A549 (cell line): ENCODE measurements around the gene PRRG2. TPM values are rescaled to one million over a fixed set of nuclear protein-coding genes. Genes with fewer than 3 reads are reported as not detected.

Experiments
- ATAC-seq, 2 experiments: fragments of 200-7000 bp in 1 of 2; fragments of >200 bp in 1 of 2; cut with Nextera tagmentation in 1 of 2; cut with Tn5 transposase in 1 of 2; 3 replicates each; pipeline versions ENCODE4 v1.8.0 to v1.9.1; 2018 to 2020; ENCODE audit warnings: mild to moderate bottlenecking in 1 of 2, moderate library complexity in 1 of 2
- CTCF ChIA-PET: fragments of 300-600 bp; sonication (Branson Sonifier 250); formaldehyde crosslinking; extraction: SDS; loops from one replicate; lab custom pipeline; 2021; ENCODE audit warnings: antibody characterized with exemption, inconsistent platforms; lab: Yijun Ruan, JAX
- POLR2A ChIA-PET: fragments of 350-600 bp; formaldehyde crosslinking; extraction: SDS; loops from one replicate; lab custom pipeline; 2021; ENCODE audit warnings: antibody characterized with exemption, inconsistent platforms; lab: Yijun Ruan, JAX
- DNase-seq, 2 experiments: peaks; one replicate each; pipeline versions ENCODE4 v3.0.0 to v3.0.0-alpha.2; 2011 to 2016; ENCODE audit warnings: low read depth in 1 of 2, low spot score in 1 of 2
- FAIRE-seq: peaks from 2 replicates; lab custom pipeline; 2011; peaks lifted over from hg19 to GRCh38; lab: Jason Lieb, UNC
- H3K27ac ChIP-seq, 2 experiments: fragments of >200 bp; sonication (Bioruptor Twin); formaldehyde crosslinking; 3 replicates each; pipeline ENCODE4 v1.5.1; 2016 to 2017
- H3K4me1 ChIP-seq: fragments of >200 bp; sonication (Bioruptor Twin); formaldehyde crosslinking; 3 replicates; pipeline ENCODE4 v1.6.1; 2016
- H3K4me2 ChIP-seq: fragments of >200 bp; sonication (Bioruptor Twin); formaldehyde crosslinking; 3 replicates; pipeline ENCODE4 v1.6.1; 2016
- H3K4me3 ChIP-seq: fragments of >200 bp; sonication (Bioruptor Twin); formaldehyde crosslinking; 3 replicates; pipeline ENCODE4 v1.5.1; 2016
- H3K9me3 ChIP-seq: fragments of >200 bp; sonication (Bioruptor Twin); formaldehyde crosslinking; 3 replicates; pipeline ENCODE4 v1.6.1; 2016
- BHLHE40 ChIP-seq: IDR thresholded peaks from 2 replicates; pipeline ENCODE4 v1.6.1; 2012; ENCODE audit warnings: low read depth, low read length, inconsistent platforms
- CHD2 ChIP-seq: fragments of 150-350 bp; IDR thresholded peaks from 2 replicates; pipeline ENCODE4 v1.6.1; 2014; ENCODE audit warnings: low read length; ENCODE audit not compliant: partially characterized antibody
- CHD4 ChIP-seq: fragments of 200-600 bp; sonication (generic); IDR thresholded peaks from 2 replicates; pipeline ENCODE4 v1.6.1; 2016; ENCODE audit warnings: antibody characterized with exemption, mild to moderate bottlenecking, borderline replicate concordance
- ESRRA ChIP-seq: fragments of 150-350 bp; IDR thresholded peaks from 2 replicates; pipeline ENCODE4 v1.6.1; 2014; ENCODE audit warnings: mild to moderate bottlenecking, low read length, borderline replicate concordance
- FOSL2 ChIP-seq, 2 experiments: fragments of 450-650 bp in 1 of 2; fragments of >200 bp in 1 of 2; sonication (Bioruptor Twin) in 1 of 2; formaldehyde crosslinking; IDR thresholded peaks; 2 replicates each; pipeline versions ENCODE4 v1.5.0 to v1.6.1; 2016 to 2020; ENCODE audit warnings: mild to moderate bottlenecking in 1 of 2, moderate library complexity in 1 of 2
- HDAC2 ChIP-seq: fragments of 200-600 bp; sonication (generic); IDR thresholded peaks from 2 replicates; pipeline ENCODE4 v1.6.1; 2016
- HEYL ChIP-seq: fragments of 250-450 bp; sonication (Bioruptor Pico); IDR thresholded peaks from 2 replicates; pipeline ENCODE4 v1.8.0; 2021; ENCODE audit warnings: mild to moderate bottlenecking, moderate library complexity
- JUNB ChIP-seq: fragments of >200 bp; sonication (Bioruptor Twin); formaldehyde crosslinking; IDR thresholded peaks from 2 replicates; pipeline ENCODE4 v1.6.1; 2016
- KDM1A ChIP-seq: fragments of 200-600 bp; sonication (generic); IDR thresholded peaks from 2 replicates; pipeline ENCODE4 v1.6.1; 2016; ENCODE audit warnings: low read depth, mild to moderate bottlenecking
- KDM5A ChIP-seq: fragments of 200-600 bp; sonication (generic); IDR thresholded peaks from 2 replicates; pipeline ENCODE4 v1.6.1; 2016; ENCODE audit warnings: antibody characterized with exemption, mild to moderate bottlenecking
- MAFK ChIP-seq: fragments of 450-650 bp; IDR thresholded peaks from 2 replicates; pipeline ENCODE4 v1.6.1; 2014; ENCODE audit not compliant: partially characterized antibody
- NFE2L2 ChIP-seq: fragments of 150-350 bp; conservative IDR thresholded peaks from 2 replicates; pipeline ENCODE4 v1.6.1; 2014; ENCODE audit warnings: low read length
- RCOR1 ChIP-seq: fragments of 150-350 bp; IDR thresholded peaks from 2 replicates; pipeline ENCODE4 v1.6.1; 2014; ENCODE audit warnings: antibody characterized with exemption, low read length, low read depth
- TP53 ChIP-seq: fragments of 250-450 bp; sonication (Bioruptor Pico); IDR thresholded peaks from 2 replicates; pipeline ENCODE4 v1.5.0; 2021; ENCODE audit warnings: mild to moderate bottlenecking, moderate library complexity
- WGBS: methylation state at CpG from one replicate; pipeline ENCODE4 v1.1.6; 2017; ENCODE audit errors: missing lambda C conversion rate; 5-methylcytosine and 5-hydroxymethylcytosine counted together
- polyA plus RNA-seq, 4 experiments: library from polyadenylated mRNA; depleted of rRNA in 3 of 4; stranded (reverse); fragments of >200 nt; fragmentation: RNase III in 1 of 4; extraction: RNeasy Plus Mini Kit Qiagen cat#74134 plus additional on column Dnase treatment in 1 of 4; gene quantifications; 2 replicates in 3 of 4; 3 replicates in 1 of 4; pipeline ENCODE4 v1.2.3, GENCODE V29; 2011 to 2017
- TF ChIP-seq, protein P1 (sequence below): fragments of 200-600 bp; sonication (generic); IDR thresholded peaks from 2 replicates; pipeline ENCODE4 v1.6.1; 2016; ENCODE audit warnings: antibody characterized with exemption, mild to moderate bottlenecking, moderate library complexity
- TF ChIP-seq, protein P2 (sequence below): fragments of 250-450 bp; sonication (Bioruptor Pico); IDR thresholded peaks from 2 replicates; pipeline ENCODE4 v1.5.0; 2021; ENCODE audit warnings: mild to moderate bottlenecking, moderate library complexity, borderline replicate concordance
- TF ChIP-seq, protein P3 (sequence below): IDR thresholded peaks from 2 replicates; pipeline ENCODE4 v1.6.1; 2012

PRRG2 gene
- polyA plus RNA-seq, 2 of the 4 experiments (the other 2 are of a cell fraction): 0.53 to 1.0 TPM

DNA sequence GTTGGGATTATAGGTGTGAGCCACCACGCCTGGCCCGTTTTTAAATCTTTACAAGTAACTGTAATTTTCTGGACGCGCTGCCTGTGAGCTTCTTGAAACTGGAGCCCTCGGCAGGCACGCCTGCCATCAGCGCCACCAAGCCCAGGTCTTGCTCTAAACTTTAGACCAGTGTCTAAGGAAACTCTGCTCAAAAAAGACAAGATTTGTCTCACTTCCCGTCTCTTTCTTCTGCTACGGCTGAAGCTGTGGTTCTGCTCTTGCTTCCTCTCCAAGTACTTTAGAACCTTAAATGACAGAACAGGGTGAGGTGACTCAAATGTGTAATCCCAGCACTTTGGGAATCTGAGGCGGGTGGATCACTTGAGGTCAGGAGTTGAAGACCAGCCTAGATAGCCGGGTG, 28.4 kb upstream of the PRRG2 start:
- 94% methylated on average over 11 of the region's 11 CpGs for WGBS
- ChIA-PET POLR2A (no interaction called here), CTCF (interaction anchor here (0.6 to 19.1 kb wide), 5 partner anchors 9 to 85 kb away, joined by 3 to 426 read pairs (median 8); partner anchors contain the start of genes NOSIP and PRRG2)
- Histone ChIP-seq H3K4me3 (no peak overlapping the region), H3K27ac (no peak overlapping the region), H3K9me3 (no peaks in the 10 kb centered on the region)
- DNase-seq: no peak
- FAIRE-seq: no peak
- no peak for ATAC-seq
- TF ChIP-seq ESRRA: no peak
- TF ChIP-seq FOSL2 (IDR thresholded peaks at IDR 0.05): no peak
- TF ChIP-seq FOSL2 (CRISPR knock-in tag; IDR thresholded peaks at IDR 0.05): no peak
- TF ChIP-seq BHLHE40: no peak
- TF ChIP-seq, all 56 proteins: peak for 0
- Histone ChIP-seq H3K4me2 (no peak overlapping the region), H3K4me1 (no peaks in the 10 kb centered on the region; the same call in 1 of the 3 replicates)

DNA sequence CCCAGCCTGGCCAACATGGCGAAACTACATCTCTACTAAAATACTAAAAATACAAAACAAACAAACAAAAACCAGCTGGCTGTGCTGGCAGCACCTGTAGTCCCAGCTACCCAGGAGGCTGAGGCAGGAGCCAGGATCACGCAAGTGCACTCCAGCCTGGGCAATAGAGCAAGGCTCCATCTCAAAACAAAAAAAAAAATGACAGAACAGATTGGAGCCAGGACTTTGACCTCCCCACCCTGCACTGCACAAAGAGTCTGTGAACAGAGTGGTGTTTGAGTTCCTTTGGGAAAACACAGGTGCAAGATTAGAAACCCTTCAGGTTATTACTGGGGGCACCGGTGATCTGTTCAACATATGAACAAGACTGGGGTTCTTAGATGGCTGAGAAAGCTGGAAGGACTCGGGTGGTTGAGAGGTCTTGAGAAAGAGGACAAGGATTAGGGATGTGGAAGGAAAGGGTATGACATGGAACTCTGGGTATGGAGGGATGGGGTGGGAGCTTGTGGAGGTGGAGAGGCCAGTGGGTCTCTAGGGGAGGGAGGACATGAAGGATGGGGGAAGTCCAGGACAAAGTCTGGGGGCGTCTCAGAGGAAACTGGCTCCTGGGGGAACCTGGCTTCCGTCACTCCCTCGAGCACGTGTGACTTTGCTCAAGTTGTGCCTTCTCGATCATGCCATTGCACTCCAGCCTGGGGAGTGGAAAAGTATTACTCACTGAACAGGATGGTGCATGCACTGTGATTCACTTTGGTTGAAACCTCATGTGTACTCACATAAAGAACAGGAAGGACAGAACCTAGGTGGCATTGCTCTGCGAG, 27.5 kb upstream of the PRRG2 start:
- no peak for TF ChIP-seq MAFK
- TF ChIP-seq FOSL2 (IDR thresholded peaks at IDR 0.05): no peak
- no peak for TF ChIP-seq FOSL2 (CRISPR knock-in tag; IDR thresholded peaks at IDR 0.05)
- no peak for TF ChIP-seq RCOR1
- no peak for TF ChIP-seq CHD2
- TF ChIP-seq, protein P1, sequence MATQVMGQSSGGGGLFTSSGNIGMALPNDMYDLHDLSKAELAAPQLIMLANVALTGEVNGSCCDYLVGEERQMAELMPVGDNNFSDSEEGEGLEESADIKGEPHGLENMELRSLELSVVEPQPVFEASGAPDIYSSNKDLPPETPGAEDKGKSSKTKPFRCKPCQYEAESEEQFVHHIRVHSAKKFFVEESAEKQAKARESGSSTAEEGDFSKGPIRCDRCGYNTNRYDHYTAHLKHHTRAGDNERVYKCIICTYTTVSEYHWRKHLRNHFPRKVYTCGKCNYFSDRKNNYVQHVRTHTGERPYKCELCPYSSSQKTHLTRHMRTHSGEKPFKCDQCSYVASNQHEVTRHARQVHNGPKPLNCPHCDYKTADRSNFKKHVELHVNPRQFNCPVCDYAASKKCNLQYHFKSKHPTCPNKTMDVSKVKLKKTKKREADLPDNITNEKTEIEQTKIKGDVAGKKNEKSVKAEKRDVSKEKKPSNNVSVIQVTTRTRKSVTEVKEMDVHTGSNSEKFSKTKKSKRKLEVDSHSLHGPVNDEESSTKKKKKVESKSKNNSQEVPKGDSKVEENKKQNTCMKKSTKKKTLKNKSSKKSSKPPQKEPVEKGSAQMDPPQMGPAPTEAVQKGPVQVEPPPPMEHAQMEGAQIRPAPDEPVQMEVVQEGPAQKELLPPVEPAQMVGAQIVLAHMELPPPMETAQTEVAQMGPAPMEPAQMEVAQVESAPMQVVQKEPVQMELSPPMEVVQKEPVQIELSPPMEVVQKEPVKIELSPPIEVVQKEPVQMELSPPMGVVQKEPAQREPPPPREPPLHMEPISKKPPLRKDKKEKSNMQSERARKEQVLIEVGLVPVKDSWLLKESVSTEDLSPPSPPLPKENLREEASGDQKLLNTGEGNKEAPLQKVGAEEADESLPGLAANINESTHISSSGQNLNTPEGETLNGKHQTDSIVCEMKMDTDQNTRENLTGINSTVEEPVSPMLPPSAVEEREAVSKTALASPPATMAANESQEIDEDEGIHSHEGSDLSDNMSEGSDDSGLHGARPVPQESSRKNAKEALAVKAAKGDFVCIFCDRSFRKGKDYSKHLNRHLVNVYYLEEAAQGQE: no peak
- no peak for TF ChIP-seq NFE2L2
- TF ChIP-seq KDM1A: no peak
- no peak for TF ChIP-seq KDM5A
- no peak for TF ChIP-seq CHD4
- TF ChIP-seq, protein P2, sequence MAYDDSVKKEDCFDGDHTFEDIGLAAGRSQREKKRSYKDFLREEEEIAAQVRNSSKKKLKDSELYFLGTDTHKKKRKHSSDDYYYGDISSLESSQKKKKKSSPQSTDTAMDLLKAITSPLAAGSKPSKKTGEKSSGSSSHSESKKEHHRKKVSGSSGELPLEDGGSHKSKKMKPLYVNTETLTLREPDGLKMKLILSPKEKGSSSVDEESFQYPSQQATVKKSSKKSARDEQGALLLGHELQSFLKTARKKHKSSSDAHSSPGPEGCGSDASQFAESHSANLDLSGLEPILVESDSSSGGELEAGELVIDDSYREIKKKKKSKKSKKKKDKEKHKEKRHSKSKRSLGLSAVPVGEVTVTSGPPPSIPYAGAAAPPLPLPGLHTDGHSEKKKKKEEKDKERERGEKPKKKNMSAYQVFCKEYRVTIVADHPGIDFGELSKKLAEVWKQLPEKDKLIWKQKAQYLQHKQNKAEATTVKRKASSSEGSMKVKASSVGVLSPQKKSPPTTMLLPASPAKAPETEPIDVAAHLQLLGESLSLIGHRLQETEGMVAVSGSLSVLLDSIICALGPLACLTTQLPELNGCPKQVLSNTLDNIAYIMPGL (CRISPR knock-in tag): no peak
- no peak for TF ChIP-seq HEYL (CRISPR knock-in tag)
- no peak for TF ChIP-seq HDAC2
- no peak for TF ChIP-seq JUNB
- TF ChIP-seq, protein P3, sequence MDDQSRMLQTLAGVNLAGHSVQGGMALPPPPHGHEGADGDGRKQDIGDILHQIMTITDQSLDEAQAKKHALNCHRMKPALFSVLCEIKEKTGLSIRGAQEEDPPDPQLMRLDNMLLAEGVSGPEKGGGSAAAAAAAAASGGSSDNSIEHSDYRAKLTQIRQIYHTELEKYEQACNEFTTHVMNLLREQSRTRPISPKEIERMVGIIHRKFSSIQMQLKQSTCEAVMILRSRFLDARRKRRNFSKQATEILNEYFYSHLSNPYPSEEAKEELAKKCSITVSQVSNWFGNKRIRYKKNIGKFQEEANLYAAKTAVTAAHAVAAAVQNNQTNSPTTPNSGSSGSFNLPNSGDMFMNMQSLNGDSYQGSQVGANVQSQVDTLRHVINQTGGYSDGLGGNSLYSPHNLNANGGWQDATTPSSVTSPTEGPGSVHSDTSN: no peak
- TF ChIP-seq TP53 (CRISPR knock-in tag): no peak
- ChIA-PET CTCF (interaction anchor here (0.6 to 19.1 kb wide), 8 partner anchors 8 to 337 kb away, joined by 3 to 426 read pairs (median 4); partner anchors contain the start of genes NOSIP, PRRG2 and RRAS), POLR2A (no interaction called here)
- Histone ChIP-seq H3K9me3 (no peaks in the 10 kb centered on the region), H3K4me3 (no peak overlapping the region), H3K4me1 (no peaks in the 10 kb centered on the region; the same call in 1 of the 3 replicates), H3K4me2 (no peak overlapping the region), H3K27ac (no peak overlapping the region)
- no peak for DNase-seq
- ATAC-seq: peak; percentile 21 to 30; a peak in 3 of 6 replicates
- WGBS: 77% methylated on average over 10 of the region's 10 CpGs
- FAIRE-seq: no peak
